ENCODE measurements around the gene NTMT2.

NTMT2 gene

DNA sequence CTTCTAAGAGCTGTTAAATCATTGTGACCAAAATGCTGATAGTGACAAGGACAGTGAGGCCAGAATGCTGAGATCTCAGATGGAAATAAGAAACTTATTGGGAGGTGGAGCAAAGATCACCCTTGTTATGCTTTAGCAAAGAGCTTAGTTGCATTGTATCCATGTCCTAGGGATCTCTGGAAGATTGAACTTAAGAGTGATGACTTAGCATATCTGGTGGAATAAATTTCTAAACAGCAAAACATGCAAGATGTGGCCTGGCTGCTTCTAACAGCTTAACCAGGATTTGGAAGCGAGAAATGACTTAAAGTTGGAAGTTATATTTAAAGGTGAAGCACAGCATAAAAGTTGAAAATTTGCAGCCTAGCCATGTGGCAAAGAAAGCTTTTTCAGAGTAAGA, 7.7 kb downstream of the NTMT2 start:
- H3K27ac ChIP-seq (ENCODE audit: low read length), result no peak overlapping the region
- H3K36me3 ChIP-seq (replicated peaks; ENCODE audit: low read depth, low read length), result no peaks in the 10 kb centered on the region
- TF ChIP-seq, protein P1, sequence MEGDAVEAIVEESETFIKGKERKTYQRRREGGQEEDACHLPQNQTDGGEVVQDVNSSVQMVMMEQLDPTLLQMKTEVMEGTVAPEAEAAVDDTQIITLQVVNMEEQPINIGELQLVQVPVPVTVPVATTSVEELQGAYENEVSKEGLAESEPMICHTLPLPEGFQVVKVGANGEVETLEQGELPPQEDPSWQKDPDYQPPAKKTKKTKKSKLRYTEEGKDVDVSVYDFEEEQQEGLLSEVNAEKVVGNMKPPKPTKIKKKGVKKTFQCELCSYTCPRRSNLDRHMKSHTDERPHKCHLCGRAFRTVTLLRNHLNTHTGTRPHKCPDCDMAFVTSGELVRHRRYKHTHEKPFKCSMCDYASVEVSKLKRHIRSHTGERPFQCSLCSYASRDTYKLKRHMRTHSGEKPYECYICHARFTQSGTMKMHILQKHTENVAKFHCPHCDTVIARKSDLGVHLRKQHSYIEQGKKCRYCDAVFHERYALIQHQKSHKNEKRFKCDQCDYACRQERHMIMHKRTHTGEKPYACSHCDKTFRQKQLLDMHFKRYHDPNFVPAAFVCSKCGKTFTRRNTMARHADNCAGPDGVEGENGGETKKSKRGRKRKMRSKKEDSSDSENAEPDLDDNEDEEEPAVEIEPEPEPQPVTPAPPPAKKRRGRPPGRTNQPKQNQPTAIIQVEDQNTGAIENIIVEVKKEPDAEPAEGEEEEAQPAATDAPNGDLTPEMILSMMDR (IDR thresholded peaks at IDR 0.05; ENCODE audit: low read depth, low read length), result no peak
- TF ChIP-seq EZH2phosphoT487 (IDR thresholded peaks at IDR 0.05; ENCODE audit: low read depth), result no peak
- no peaks in the 10 kb centered on the region for H3K79me2 ChIP-seq (ENCODE audit: low read length)
- H3K9me3 ChIP-seq (ENCODE audit: insufficient read depth, low read length), result no peaks in the 10 kb centered on the region
- no peak overlapping the region for H3K4me2 ChIP-seq (ENCODE audit: low read length)
- no peaks in the 10 kb centered on the region for H3K27me3 ChIP-seq (ENCODE audit: low read depth, low read length)
- H2AFZ ChIP-seq (ENCODE audit: low read depth, low read length), result no peak overlapping the region
- H3K4me1 ChIP-seq (ENCODE audit: low read length), result no peaks in the 10 kb centered on the region
- H4K20me1 ChIP-seq (ENCODE audit: insufficient read depth, low read length), result no peaks in the 10 kb centered on the region
- no peak overlapping the region for H3K9ac ChIP-seq (ENCODE audit: low read length)
- no peak overlapping the region for H3K4me3 ChIP-seq (ENCODE audit: low read length)

DNA sequence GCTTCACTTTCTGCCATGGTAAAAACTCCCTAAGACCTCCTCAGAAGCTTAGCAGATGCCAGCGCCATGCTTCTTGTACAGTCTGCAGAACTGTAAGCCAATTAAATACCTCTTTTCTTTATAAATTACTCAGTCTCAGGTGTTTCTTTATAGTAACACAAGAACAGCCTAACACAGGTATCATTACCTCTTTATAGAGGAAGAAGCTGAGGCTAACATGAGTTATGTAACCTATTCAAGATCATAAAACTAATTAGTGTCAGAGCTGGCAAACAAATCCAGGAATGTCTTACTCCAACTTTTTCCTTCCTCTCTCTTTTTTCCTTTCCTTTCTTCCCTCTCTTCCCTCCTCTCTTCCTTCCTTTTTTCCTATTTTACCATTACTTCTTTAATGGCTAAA, 9.3 kb downstream of the NTMT2 start:
- no peaks in the 10 kb centered on the region for H3K79me2 ChIP-seq (ENCODE audit: low read length)
- no peak overlapping the region for H3K9ac ChIP-seq (ENCODE audit: low read length)
- no peaks in the 10 kb centered on the region for H4K20me1 ChIP-seq (ENCODE audit: insufficient read depth, low read length)
- no peak overlapping the region for H2AFZ ChIP-seq (ENCODE audit: low read depth, low read length)
- no peaks in the 10 kb centered on the region for H3K9me3 ChIP-seq (ENCODE audit: insufficient read depth, low read length)
- H3K4me3 ChIP-seq (ENCODE audit: low read length), result no peak overlapping the region
- H3K4me2 ChIP-seq (ENCODE audit: low read length), result no peak overlapping the region
- no peaks in the 10 kb centered on the region for H3K27me3 ChIP-seq (ENCODE audit: low read depth, low read length)
- TF ChIP-seq, protein P1 (IDR thresholded peaks at IDR 0.05; ENCODE audit: low read depth, low read length), result no peak
- TF ChIP-seq EZH2phosphoT487 (IDR thresholded peaks at IDR 0.05; ENCODE audit: low read depth), result no peak
- H3K4me1 ChIP-seq (ENCODE audit: low read length), result no peaks in the 10 kb centered on the region
- no peaks in the 10 kb centered on the region for H3K36me3 ChIP-seq (replicated peaks; ENCODE audit: low read depth, low read length)
- H3K27ac ChIP-seq (ENCODE audit: low read length), result no peak overlapping the region

DNA sequence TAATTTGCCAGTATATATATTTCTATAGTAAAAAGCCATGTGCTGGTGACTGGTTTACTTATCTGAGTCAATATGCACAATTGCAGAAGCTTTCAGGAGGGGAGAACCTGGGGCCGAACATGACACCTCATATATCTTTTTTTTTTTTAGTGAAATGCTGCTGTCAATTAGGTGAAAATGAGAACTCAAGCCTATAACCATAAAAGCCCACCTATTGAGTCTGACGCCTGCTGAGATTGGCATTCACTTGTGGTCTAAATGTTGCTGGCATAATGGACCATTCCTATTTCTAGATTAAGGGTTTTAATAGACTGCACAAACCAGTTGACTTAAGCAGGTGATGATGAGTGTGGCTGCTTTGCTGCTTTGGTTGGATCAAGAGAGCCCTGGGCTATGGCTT, 10.8 kb downstream of the NTMT2 start:
- Histone ChIP-seq H3K9me3 (ENCODE audit: insufficient read depth, low read length) (no peaks in the 10 kb centered on the region), H3K4me2 (ENCODE audit: low read length) (no peak overlapping the region), H2AFZ (ENCODE audit: low read depth, low read length) (no peak overlapping the region), H3K4me3 (ENCODE audit: low read length) (no peak overlapping the region), H3K27ac (ENCODE audit: low read length) (no peak overlapping the region), H3K36me3 (replicated peaks; ENCODE audit: low read depth, low read length) (no peaks in the 10 kb centered on the region), H3K9ac (ENCODE audit: low read length) (no peak overlapping the region), H3K4me1 (ENCODE audit: low read length) (no peaks in the 10 kb centered on the region), H3K27me3 (ENCODE audit: low read depth, low read length) (no peaks in the 10 kb centered on the region), H4K20me1 (ENCODE audit: insufficient read depth, low read length) (no peaks in the 10 kb centered on the region), H3K79me2 (ENCODE audit: low read length) (no peaks in the 10 kb centered on the region)
- TF ChIP-seq, protein P1 (IDR thresholded peaks at IDR 0.05; ENCODE audit: low read depth, low read length), result no peak
- no peak for TF ChIP-seq EZH2phosphoT487 (IDR thresholded peaks at IDR 0.05; ENCODE audit: low read depth)

DNA sequence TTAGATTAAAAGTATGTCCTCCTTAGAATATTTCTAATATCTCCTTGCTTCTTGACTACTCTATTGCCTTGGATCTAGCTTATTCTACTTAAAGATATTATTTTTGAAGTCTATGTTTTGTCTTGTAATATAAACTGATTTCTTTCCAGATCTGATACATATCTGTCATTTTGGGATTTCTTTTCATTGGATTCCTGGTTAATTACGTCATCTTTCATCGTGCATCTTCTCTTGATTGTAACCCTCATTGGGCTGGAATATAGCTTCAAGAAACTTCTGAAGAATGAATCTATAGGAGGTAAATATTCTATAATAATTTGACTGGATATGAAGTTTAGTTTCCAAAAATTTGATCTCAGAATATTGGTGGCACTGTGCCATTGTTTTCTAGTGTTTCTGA, 12.1 kb downstream of the NTMT2 start:
- Histone ChIP-seq H3K79me2 (ENCODE audit: low read length) (no peaks in the 10 kb centered on the region), H2AFZ (ENCODE audit: low read depth, low read length) (no peak overlapping the region), H3K9ac (ENCODE audit: low read length) (no peak overlapping the region), H3K36me3 (replicated peaks; ENCODE audit: low read depth, low read length) (no peaks in the 10 kb centered on the region), H3K4me1 (ENCODE audit: low read length) (no peaks in the 10 kb centered on the region), H3K9me3 (ENCODE audit: insufficient read depth, low read length) (no peaks in the 10 kb centered on the region), H3K27ac (ENCODE audit: low read length) (no peak overlapping the region), H3K4me3 (ENCODE audit: low read length) (no peak overlapping the region), H4K20me1 (ENCODE audit: insufficient read depth, low read length) (no peaks in the 10 kb centered on the region), H3K27me3 (ENCODE audit: low read depth, low read length) (no peaks in the 10 kb centered on the region), H3K4me2 (ENCODE audit: low read length) (no peak overlapping the region)
- TF ChIP-seq EZH2phosphoT487 (IDR thresholded peaks at IDR 0.05; ENCODE audit: low read depth), result no peak
- TF ChIP-seq, protein P1 (IDR thresholded peaks at IDR 0.05; ENCODE audit: low read depth, low read length), result no peak

Data from OCI-LY3 (cell line).